SK-N-SH treated with all-trans-retinoic acid at 6 μM for 48 hours (cell line): ENCODE results near the gene CHMP1A.
A peak's percentile ranks its signal among the peaks of the same experiment; 100 is the strongest.

Experiments used
- ATAC-seq: fragments of 200-7000 bp; cut with Tn5 transposase; 3 replicates; pipeline ENCODE4 v1.9.1; 2020; ENCODE audit warnings: mild to moderate bottlenecking, moderate library complexity
- CSRNP3 ChIP-seq: fragments of 250-450 bp; sonication (Bioruptor Pico); IDR thresholded peaks from 2 replicates; pipeline ENCODE4 v1.5.1; 2021; ENCODE audit warnings: mild to moderate bottlenecking, moderate library complexity
- ESRRG ChIP-seq: fragments of 250-450 bp; sonication (Bioruptor Pico); IDR thresholded peaks from 2 replicates; pipeline ENCODE4 v1.6.1; 2021; ENCODE audit warnings: mild to moderate bottlenecking
- GLIS3 ChIP-seq: fragments of 250-450 bp; sonication (Bioruptor Pico); IDR thresholded peaks from 2 replicates; pipeline ENCODE4 v1.5.0; 2020; ENCODE audit warnings: mild to moderate bottlenecking, moderate library complexity
- ISL1 ChIP-seq: fragments of 250-450 bp; sonication (Bioruptor Pico); IDR thresholded peaks from 2 replicates; pipeline ENCODE4 v2.1.2; 2022; ENCODE audit warnings: mild to moderate bottlenecking, moderate library complexity
- OSR1 ChIP-seq: fragments of 250-450 bp; sonication (Bioruptor Pico); IDR thresholded peaks from 2 replicates; pipeline ENCODE4 v1.8.0; 2022; ENCODE audit warnings: moderate library complexity, mild to moderate bottlenecking, inconsistent platforms
- PATZ1 ChIP-seq: fragments of 250-450 bp; sonication (Bioruptor Pico); IDR thresholded peaks from 2 replicates; pipeline ENCODE4 v1.8.0; 2020; ENCODE audit warnings: mild to moderate bottlenecking, moderate library complexity, borderline replicate concordance
- POU6F1 ChIP-seq: fragments of 250-450 bp; sonication (Bioruptor Pico); IDR thresholded peaks from 2 replicates; pipeline ENCODE4 v1.8.0; 2021; ENCODE audit warnings: low read depth, mild to moderate bottlenecking, moderate library complexity, borderline replicate concordance
- PPARA ChIP-seq: fragments of 250-450 bp; sonication (Bioruptor Pico); IDR thresholded peaks from 2 replicates; pipeline ENCODE4 v1.5.0; 2020; ENCODE audit warnings: mild to moderate bottlenecking, borderline replicate concordance
- RARB ChIP-seq: fragments of 250-450 bp; sonication (Bioruptor Pico); IDR thresholded peaks from 2 replicates; pipeline ENCODE4 v1.8.0; 2021; ENCODE audit warnings: mild to moderate bottlenecking, moderate library complexity
- ZC3H10 ChIP-seq: fragments of 250-450 bp; sonication (Bioruptor Pico); IDR thresholded peaks from 2 replicates; pipeline ENCODE4 v1.5.1; 2021; ENCODE audit warnings: mild to moderate bottlenecking, moderate library complexity
- ZFP3 ChIP-seq: fragments of 250-450 bp; sonication (Bioruptor Pico); IDR thresholded peaks from 2 replicates; pipeline ENCODE4 v1.5.0; 2020; ENCODE audit warnings: mild to moderate bottlenecking, moderate library complexity
- ZFP30 ChIP-seq: fragments of 450-650 bp; formaldehyde crosslinking; IDR thresholded peaks from 2 replicates; pipeline ENCODE4 v1.5.0; 2022; ENCODE audit warnings: mild to moderate bottlenecking, moderate library complexity
- ZNF565 ChIP-seq: fragments of 450-650 bp; formaldehyde crosslinking; conservative IDR thresholded peaks from 2 replicates; pipeline ENCODE4 v1.5.0; 2020; ENCODE audit warnings: low read depth, mild to moderate bottlenecking, moderate library complexity
- ZNF70 ChIP-seq: fragments of 450-650 bp; formaldehyde crosslinking; IDR thresholded peaks from 2 replicates; pipeline ENCODE4 v1.5.0; 2020; ENCODE audit warnings: mild to moderate bottlenecking, moderate library complexity
- ZNF8 ChIP-seq: fragments of 450-650 bp; formaldehyde crosslinking; IDR thresholded peaks from 2 replicates; pipeline ENCODE4 v1.5.0; 2020; ENCODE audit warnings: mild to moderate bottlenecking, moderate library complexity
- TF ChIP-seq, protein P1 (sequence below): fragments of 250-450 bp; sonication (Bioruptor Pico); IDR thresholded peaks from 2 replicates; pipeline ENCODE4 v1.5.0; 2020; ENCODE audit warnings: mild to moderate bottlenecking, moderate library complexity

Gene CHMP1A

DNA sequence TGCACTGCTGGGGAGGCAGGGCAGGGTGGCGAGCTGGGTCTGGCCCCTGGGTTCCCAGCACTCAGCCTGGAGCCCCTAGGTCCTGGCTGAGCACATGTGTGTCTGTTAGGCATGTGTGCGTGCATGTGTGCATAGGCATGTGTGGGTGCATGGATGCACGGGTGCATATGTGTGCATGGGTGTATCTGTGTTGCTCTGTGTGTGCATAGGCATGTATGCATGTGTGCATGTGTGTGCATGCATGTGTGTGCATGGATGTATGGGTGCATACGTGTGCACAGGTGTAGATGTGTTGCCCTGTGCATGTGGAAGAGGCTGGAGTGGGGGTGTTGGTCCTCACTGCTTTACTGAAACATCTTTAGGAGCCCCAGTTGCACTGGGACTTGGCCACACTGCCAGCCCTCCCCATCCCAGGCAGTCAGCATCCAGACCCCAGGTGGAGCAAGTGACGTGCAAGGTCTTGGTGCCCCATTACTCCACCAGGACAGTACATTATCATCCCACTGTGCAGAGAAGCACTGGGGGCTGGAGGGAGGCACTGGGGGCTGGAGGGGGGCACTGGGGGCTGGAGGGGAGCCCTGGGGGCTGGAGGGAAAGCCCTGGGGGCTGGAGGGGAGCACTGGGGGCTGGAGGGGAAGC, 54.4 kb downstream of the CHMP1A start:
- ATAC-seq, result peak; percentile 5; the same call in 2 of the 3 replicates

DNA sequence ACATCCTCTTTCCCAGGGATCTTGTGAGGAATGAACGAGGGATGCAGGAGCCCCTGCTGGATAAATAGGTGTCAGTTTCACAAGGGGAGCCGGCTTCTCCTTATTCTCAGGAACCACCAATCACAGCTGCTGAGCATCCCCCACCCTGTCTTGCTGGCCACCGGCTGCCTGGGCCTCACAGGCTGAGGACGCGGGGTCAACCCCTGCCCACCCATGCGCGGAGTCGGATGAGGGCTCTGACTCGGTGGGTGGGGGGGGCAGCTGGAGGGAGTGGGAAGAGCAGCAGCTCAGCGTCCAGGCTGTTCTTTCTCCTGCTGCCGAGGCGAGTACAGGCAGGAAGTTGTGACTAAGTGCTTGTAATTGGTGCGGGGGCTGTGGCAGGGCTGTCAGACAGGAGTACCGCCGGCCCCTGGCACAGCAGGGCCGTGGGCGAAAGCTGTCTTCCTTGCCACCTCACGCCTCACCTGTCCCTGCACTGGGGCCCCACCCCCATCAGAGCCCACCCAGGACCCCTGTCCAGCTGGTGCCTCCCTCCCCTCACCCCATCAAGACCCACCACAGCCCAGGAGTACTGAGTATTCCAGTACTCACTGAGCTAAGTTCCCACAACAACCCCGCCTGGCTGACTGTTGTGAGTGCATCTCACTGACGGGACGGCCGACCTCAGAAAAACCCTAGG, 55.1 kb downstream of the CHMP1A start:
- ATAC-seq, result peak; percentile 93
- TF ChIP-seq, protein P1, sequence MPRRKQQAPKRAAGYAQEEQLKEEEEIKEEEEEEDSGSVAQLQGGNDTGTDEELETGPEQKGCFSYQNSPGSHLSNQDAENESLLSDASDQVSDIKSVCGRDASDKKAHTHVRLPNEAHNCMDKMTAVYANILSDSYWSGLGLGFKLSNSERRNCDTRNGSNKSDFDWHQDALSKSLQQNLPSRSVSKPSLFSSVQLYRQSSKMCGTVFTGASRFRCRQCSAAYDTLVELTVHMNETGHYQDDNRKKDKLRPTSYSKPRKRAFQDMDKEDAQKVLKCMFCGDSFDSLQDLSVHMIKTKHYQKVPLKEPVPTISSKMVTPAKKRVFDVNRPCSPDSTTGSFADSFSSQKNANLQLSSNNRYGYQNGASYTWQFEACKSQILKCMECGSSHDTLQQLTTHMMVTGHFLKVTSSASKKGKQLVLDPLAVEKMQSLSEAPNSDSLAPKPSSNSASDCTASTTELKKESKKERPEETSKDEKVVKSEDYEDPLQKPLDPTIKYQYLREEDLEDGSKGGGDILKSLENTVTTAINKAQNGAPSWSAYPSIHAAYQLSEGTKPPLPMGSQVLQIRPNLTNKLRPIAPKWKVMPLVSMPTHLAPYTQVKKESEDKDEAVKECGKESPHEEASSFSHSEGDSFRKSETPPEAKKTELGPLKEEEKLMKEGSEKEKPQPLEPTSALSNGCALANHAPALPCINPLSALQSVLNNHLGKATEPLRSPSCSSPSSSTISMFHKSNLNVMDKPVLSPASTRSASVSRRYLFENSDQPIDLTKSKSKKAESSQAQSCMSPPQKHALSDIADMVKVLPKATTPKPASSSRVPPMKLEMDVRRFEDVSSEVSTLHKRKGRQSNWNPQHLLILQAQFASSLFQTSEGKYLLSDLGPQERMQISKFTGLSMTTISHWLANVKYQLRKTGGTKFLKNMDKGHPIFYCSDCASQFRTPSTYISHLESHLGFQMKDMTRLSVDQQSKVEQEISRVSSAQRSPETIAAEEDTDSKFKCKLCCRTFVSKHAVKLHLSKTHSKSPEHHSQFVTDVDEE (CRISPR knock-in tag), result no peak
- TF ChIP-seq RARB (CRISPR knock-in tag) (no peak), PATZ1 (CRISPR knock-in tag) (no peak; the same call in 1 of the 2 replicates), ZNF565 (no peak), ZNF8 (CRISPR knock-in tag) (no peak), OSR1 (no peak), ZC3H10 (CRISPR knock-in tag) (no peak), ZFP30 (CRISPR knock-in tag) (no peak), POU6F1 (CRISPR knock-in tag) (no peak), GLIS3 (CRISPR knock-in tag) (no peak), ISL1 (CRISPR knock-in tag) (no peak), CSRNP3 (CRISPR knock-in tag) (no peak), PPARA (no peak)

More for the DNA sequence above, 54.4 kb downstream of the CHMP1A start:
- TF ChIP-seq, protein P1 (CRISPR knock-in tag), result no peak
- TF ChIP-seq PATZ1 (CRISPR knock-in tag) (no peak), ISL1 (CRISPR knock-in tag) (no peak), ZNF565 (no peak), POU6F1 (CRISPR knock-in tag) (no peak), ZFP3 (CRISPR knock-in tag) (no peak), OSR1 (no peak), RARB (CRISPR knock-in tag) (no peak), ESRRG (no peak), ZNF8 (CRISPR knock-in tag) (no peak), ZC3H10 (CRISPR knock-in tag) (no peak), ZNF70 (CRISPR knock-in tag) (no peak)
